22Rv1 (cell line): Measurements from ENCODE around the gene FMNL3.

Experiments used
- ZFX ChIP-seq: fragments of 450-650 bp; IDR thresholded peaks from 2 replicates; pipeline ENCODE4 v1.6.1; 2017; ENCODE audit warnings: antibody characterized with exemption, borderline replicate concordance
- TF ChIP-seq, protein P1 (sequence below): fragments of 450-650 bp; IDR thresholded peaks from 2 replicates; pipeline ENCODE4 v1.5.1; 2017; ENCODE audit warnings: mild to moderate bottlenecking

- TF ChIP-seq, protein P1, sequence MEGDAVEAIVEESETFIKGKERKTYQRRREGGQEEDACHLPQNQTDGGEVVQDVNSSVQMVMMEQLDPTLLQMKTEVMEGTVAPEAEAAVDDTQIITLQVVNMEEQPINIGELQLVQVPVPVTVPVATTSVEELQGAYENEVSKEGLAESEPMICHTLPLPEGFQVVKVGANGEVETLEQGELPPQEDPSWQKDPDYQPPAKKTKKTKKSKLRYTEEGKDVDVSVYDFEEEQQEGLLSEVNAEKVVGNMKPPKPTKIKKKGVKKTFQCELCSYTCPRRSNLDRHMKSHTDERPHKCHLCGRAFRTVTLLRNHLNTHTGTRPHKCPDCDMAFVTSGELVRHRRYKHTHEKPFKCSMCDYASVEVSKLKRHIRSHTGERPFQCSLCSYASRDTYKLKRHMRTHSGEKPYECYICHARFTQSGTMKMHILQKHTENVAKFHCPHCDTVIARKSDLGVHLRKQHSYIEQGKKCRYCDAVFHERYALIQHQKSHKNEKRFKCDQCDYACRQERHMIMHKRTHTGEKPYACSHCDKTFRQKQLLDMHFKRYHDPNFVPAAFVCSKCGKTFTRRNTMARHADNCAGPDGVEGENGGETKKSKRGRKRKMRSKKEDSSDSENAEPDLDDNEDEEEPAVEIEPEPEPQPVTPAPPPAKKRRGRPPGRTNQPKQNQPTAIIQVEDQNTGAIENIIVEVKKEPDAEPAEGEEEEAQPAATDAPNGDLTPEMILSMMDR, result no peak
- TF ChIP-seq ZFX, result no peak
Measured at GRCh38 chr12:49744363-49744885, 37.2 kb upstream of the FMNL3 start.
